SH-SY5Y (cell line): ENCODE measurements around the gene RSBN1L.

Experiments
- GATA2 ChIP-seq: IDR thresholded peaks from 2 replicates; pipeline ENCODE4 v1.6.1; 2011; ENCODE audit warnings: mild to moderate bottlenecking, low read depth, low read length
- GATA3 ChIP-seq: IDR thresholded peaks from 2 replicates; pipeline ENCODE4 v1.6.1; 2011; ENCODE audit warnings: low read depth, mild to moderate bottlenecking, low read length, moderate library complexity

The RSBN1L gene

GRCh38 chr7:77696057-77696642 lies at the start of gene RSBN1L:
RSBN1L (plus strand) TSS chr7:77696459; CDS start chr7:77696470, 11 bp downstream.
- TF ChIP-seq GATA3: no peak
- no peak for TF ChIP-seq GATA2

GRCh38 chr7:77648742-77649338 lies 47.4 kb upstream of the RSBN1L start:
- TF ChIP-seq GATA3: no peak
- TF ChIP-seq GATA2: no peak

GRCh38 chr7:77649716-77650349 lies 46.4 kb upstream of the RSBN1L start:
- TF ChIP-seq GATA2 (no peak), GATA3 (no peak)

- TF ChIP-seq GATA2 (no peak), GATA3 (no peak)
Measured at GRCh38 chr7:77651575-77652162, 44.6 kb upstream of the RSBN1L start.

GRCh38 chr7:77653572-77653971 lies 42.7 kb upstream of the RSBN1L start:
- TF ChIP-seq GATA2: no peak
- TF ChIP-seq GATA3: no peak

- no peak for TF ChIP-seq GATA3
- no peak for TF ChIP-seq GATA2
Measured at GRCh38 chr7:77655356-77655755, 40.9 kb upstream of the RSBN1L start.

- no peak for TF ChIP-seq GATA2
- TF ChIP-seq GATA3: no peak
Measured at GRCh38 chr7:77655836-77656455, 40.3 kb upstream of the RSBN1L start.

GRCh38 chr7:77657427-77658224 lies 38.6 kb upstream of the RSBN1L start:
- no peak for TF ChIP-seq GATA3
- TF ChIP-seq GATA2: no peak

- TF ChIP-seq GATA3: no peak
- TF ChIP-seq GATA2: no peak
Measured at GRCh38 chr7:77658928-77659327, 37.3 kb upstream of the RSBN1L start.

- no peak for TF ChIP-seq GATA3
- TF ChIP-seq GATA2: no peak
Measured at GRCh38 chr7:77661816-77662215, 34.4 kb upstream of the RSBN1L start.

GRCh38 chr7:77662869-77663268 lies 33.4 kb upstream of the RSBN1L start:
- no peak for TF ChIP-seq GATA2
- TF ChIP-seq GATA3: no peak

GRCh38 chr7:77664715-77665114 lies 31.5 kb upstream of the RSBN1L start:
- no peak for TF ChIP-seq GATA3
- no peak for TF ChIP-seq GATA2

GRCh38 chr7:77665161-77665560 lies 31.1 kb upstream of the RSBN1L start:
- no peak for TF ChIP-seq GATA3
- no peak for TF ChIP-seq GATA2

- no peak for TF ChIP-seq GATA3
Measured at GRCh38 chr7:77667459-77668086, 28.7 kb upstream of the RSBN1L start.
